ENCODE measurements around the gene DNAJA4. TPM values are rescaled to one million over a fixed set of nuclear protein-coding genes. Genes with fewer than 3 reads are reported as not detected.

Gene DNAJA4
- total RNA-seq, 2 experiments from 2014 or later, result 34.0 to 35.8 TPM

DNA sequence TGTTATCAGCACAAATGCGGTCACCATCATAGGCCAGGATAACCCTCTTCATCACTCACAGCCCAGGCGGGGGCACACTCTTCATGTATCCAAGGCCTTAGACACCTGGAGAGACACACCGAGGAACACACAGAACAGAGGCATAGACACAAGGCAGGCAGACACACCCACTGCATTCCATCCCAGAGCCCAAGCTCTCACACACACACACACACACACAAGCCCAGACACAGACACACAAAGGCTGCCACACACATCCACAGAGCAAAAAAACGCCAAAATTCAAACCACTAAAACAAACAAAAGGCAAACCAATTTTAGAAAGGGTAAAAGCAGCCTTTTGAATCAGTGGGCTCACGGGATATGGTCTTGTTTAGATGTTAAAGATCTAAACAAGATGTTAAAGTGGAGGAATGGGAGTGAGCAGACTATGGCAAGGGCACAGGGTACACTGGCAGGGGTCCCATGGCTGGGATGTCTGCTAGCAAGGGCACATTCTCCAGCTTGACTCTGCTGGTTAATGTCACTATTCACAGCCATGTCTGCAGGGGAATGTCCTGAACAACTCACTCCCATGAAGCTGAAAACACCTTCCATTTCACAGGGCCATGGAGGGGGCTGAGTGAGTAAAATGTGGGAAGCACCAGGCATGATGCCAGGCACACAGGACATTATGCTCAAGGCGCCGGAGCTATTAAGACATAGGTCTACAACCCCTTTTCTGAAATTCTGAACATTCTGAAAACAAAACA, 60.9 kb downstream of the DNAJA4 start:
- no peak for ATAC-seq

DNA sequence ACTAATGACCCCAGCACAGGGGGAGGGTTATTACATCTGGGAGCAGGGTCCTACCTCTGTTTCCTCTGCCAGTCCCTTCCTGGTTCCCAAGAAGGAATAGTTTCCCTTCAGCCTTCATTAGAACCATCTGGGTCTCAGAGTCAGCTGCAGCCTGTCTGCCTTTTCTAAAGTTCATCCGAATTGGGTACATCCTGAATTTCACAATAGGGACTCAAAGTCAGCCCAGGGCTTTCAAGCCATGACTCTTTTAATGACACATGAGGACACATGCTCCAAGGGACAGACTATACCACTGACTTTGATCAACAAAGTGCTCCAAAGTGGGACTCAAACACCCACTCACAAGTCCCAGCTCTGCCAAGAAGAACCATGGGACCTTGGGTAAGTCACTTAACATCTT, 63.1 kb downstream of the DNAJA4 start:
- no peak overlapping the region for H3K4me3 Mint-ChIP-seq
- no peaks in the 10 kb centered on the region for H3K36me3 Mint-ChIP-seq
- H3K27ac Mint-ChIP-seq, result no peak overlapping the region
- CTCF ChIA-PET, result no interaction called here
- peaks cover 2% of the 10 kb centered on the region for H3K4me1 Mint-ChIP-seq
- ATAC-seq, result no peak
- H3K9me3 Mint-ChIP-seq (ENCODE audit: low read depth), result no peaks in the 10 kb centered on the region
- DNase-seq, result no peak
- H3K27me3 Mint-ChIP-seq, result no peaks in the 10 kb centered on the region

More for the DNA sequence above, 60.9 kb downstream of the DNAJA4 start:
- CTCF ChIA-PET, result no interaction called here
- no peaks in the 10 kb centered on the region for H3K9me3 Mint-ChIP-seq (ENCODE audit: low read depth)
- no peak overlapping the region for H3K4me3 Mint-ChIP-seq
- DNase-seq, result no peak
- no peak overlapping the region for H3K27ac Mint-ChIP-seq
- H3K27me3 Mint-ChIP-seq, result no peaks in the 10 kb centered on the region
- no peaks in the 10 kb centered on the region for H3K36me3 Mint-ChIP-seq
- H3K4me1 Mint-ChIP-seq, result peaks cover 2% of the 10 kb centered on the region

DNA sequence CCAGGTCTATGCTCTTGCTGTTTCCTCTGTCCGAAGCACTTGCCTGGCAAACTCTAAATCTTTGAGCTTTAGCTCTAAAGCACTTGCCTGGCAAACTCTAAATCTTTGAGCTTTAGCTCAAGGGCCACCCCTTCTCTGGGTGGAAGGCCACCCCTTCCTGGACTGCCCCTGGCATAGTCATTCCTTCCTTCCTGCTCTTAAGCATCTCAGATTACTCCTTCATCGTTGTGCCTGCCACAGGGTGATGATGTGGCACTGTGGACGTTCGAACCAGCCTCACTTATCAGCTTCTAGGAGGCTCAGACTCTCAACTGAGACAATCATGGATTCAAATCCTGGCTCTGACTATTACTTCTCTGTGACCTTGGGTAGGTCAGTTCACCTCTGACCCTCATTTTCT, 65.3 kb downstream of the DNAJA4 start:
- Mint-ChIP-seq H3K4me3 (no peak overlapping the region), H3K4me1 (peaks cover 2% of the 10 kb centered on the region), H3K27me3 (peaks cover 6% of the 10 kb centered on the region), H3K36me3 (no peaks in the 10 kb centered on the region), H3K9me3 (ENCODE audit: low read depth) (no peaks in the 10 kb centered on the region), H3K27ac (no peak overlapping the region)
- ATAC-seq (peak; percentile 66), DNase-seq (no peak)
- CTCF ChIA-PET, result interaction anchor here (1.0 kb wide), 1 partner anchor 92 kb away, joined by 3 read pairs; no protein-coding TSS in a partner anchor

Other genes with a start within 250 kb of the DNAJA4 start
- 100 to 1,000 TPM; 118 to 135 TPM for gene TBC1D2B, start 186.9 kb upstream of the DNAJA4 start, total RNA-seq
- gene SH2D7, start 172.0 kb upstream of the DNAJA4 start, total RNA-seq, result under 1 TPM; 0.26 to 0.28 TPM
- gene CIB2, start 133.1 kb upstream of the DNAJA4 start, total RNA-seq, result 1 to 10 TPM in 1 of 2 experiments, under 1 TPM in 1; 0.94 to 1.2 TPM
- gene IDH3A, start 115.2 kb upstream of the DNAJA4 start, total RNA-seq, result 100 to 1,000 TPM in 1 of 2 experiments, 10 to 100 TPM in 1; 97.9 to 105 TPM
- gene ACSBG1, start 30.0 kb upstream of the DNAJA4 start, total RNA-seq, result under 1 TPM in 1 of 2 experiments, not detected in 1; 0.28 TPM
- 10 to 100 TPM; 40.5 to 48.1 TPM for gene SKIC8, start 35.0 kb downstream of the DNAJA4 start, total RNA-seq
- gene CRABP1, start 75.8 kb downstream of the DNAJA4 start, total RNA-seq, result not detected
- gene IREB2, start 173.7 kb downstream of the DNAJA4 start, total RNA-seq, result 10 to 100 TPM; 60.0 to 72.0 TPM
- 1 to 10 TPM; 1.7 to 1.9 TPM for gene HYKK, start 243.0 kb downstream of the DNAJA4 start, total RNA-seq